ENCODE results near the gene PSTPIP2. TPM values are rescaled to one million over a fixed set of nuclear protein-coding genes. Genes with fewer than 3 reads are reported as not detected.

Gene PSTPIP2
- total RNA-seq, 1 experiment from 2014 or later: 3.3 TPM

DNA sequence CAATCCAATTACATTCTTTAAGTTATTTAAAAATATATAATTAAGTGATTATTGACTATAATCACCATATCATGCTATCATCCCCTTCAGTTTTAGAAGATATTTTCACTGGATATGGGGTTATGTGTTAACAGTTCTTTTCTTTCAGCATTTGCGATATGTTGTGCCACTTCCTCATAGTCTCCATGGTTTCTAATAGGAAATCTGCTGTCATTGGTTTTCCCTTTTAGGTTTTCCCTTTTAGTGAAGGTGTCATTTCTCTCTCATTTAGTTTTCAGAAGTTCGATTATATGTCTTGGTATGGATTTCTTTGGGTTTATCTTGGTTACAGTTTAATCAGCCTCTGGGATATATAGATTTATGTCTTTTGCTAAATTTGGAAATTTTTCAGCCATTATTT, 70.2 kb downstream of the PSTPIP2 start:
- H2AK5ac ChIP-seq (ENCODE audit: insufficient read length, low read length): no peak overlapping the region
- DNase-seq: no peak
- H3K27me3 ChIP-seq (ENCODE audit: insufficient read depth, low read length): no peaks in the 10 kb centered on the region
- H2BK15ac ChIP-seq (ENCODE audit: low read depth, low read length): no peak overlapping the region
- Mint-ChIP-seq H3K9me3 (peaks cover 10 to 14% of the 10 kb centered on the region in 2 experiments; a peak in 4 of 5 replicates), H3K36me3 (ENCODE audit: insufficient read depth in 1 of 3, low read depth in 3 of 3) (peaks cover 0 to 3% (median 0%) of the 10 kb centered on the region in 3 experiments; a peak in 1 of 7 replicates), H3K4me3 (no peak overlapping the region), H3K27me3 (ENCODE audit: low read depth) (no peaks in the 10 kb centered on the region), H3K4me1 (peaks cover 18% of the 10 kb centered on the region in 2 experiments), H3K27ac (no peak overlapping the region)
- H3K79me1 ChIP-seq (ENCODE audit: insufficient read depth, low read depth, low read length, poor library complexity, severe bottlenecking): no peaks in the 10 kb centered on the region
- no peak overlapping the region for H2AFZ ChIP-seq (ENCODE audit: low read length)
- H3K9me3 ChIP-seq (ENCODE audit: control insufficient read depth, low read depth, low read length): no peaks in the 10 kb centered on the region
- no peaks in the 10 kb centered on the region; the same call in 1 of the 2 replicates for H3K4me1 ChIP-seq (ENCODE audit: insufficient read depth, low read length)
- H4K91ac ChIP-seq (ENCODE audit: insufficient read length, low read depth, low read length): no peak overlapping the region
- H3T11ph ChIP-seq (ENCODE audit: low read length): no peak overlapping the region
- H3K23ac ChIP-seq (ENCODE audit: insufficient read length, low read depth, low read length): no peak overlapping the region
- no peak overlapping the region for H3K27ac ChIP-seq (ENCODE audit: insufficient read length, low read depth, low read length)
- no peaks in the 10 kb centered on the region for H4K20me1 ChIP-seq (ENCODE audit: control insufficient read depth, insufficient read depth, insufficient read length)
- H3K56ac ChIP-seq (ENCODE audit: insufficient read length, low read depth, low read length): no peak overlapping the region
- H3K4me2 ChIP-seq (ENCODE audit: insufficient read depth, insufficient read length, low read length): no peak overlapping the region
- no peak overlapping the region for H2BK20ac ChIP-seq (ENCODE audit: low read depth, low read length, poor library complexity, severe bottlenecking)
- no peak overlapping the region for H4K5ac ChIP-seq (ENCODE audit: insufficient read length, low read depth, low read length)
- H3K4ac ChIP-seq (ENCODE audit: low read depth, low read length): no peak overlapping the region
- no peak overlapping the region for H3K9ac ChIP-seq (ENCODE audit: extremely low read depth, insufficient read length, low read length)
- no peak overlapping the region for H2BK120ac ChIP-seq (ENCODE audit: low read depth, low read length, poor library complexity, severe bottlenecking)
- WGBS (ENCODE audit: extremely low coverage, insufficient read length, low lambda C conversion rate): no CpG with 5 or more reads among the region's 2 CpGs
- no peak overlapping the region for H3K18ac ChIP-seq (ENCODE audit: insufficient read length, low read depth, low read length)
- no peak overlapping the region for H4K8ac ChIP-seq (replicated peaks; ENCODE audit: insufficient read length, low read depth, low read length)
- TF ChIP-seq CTCF (conservative IDR thresholded peaks at IDR 0.05): no peak
- H3K79me2 ChIP-seq (ENCODE audit: insufficient read depth, low read length): no peaks in the 10 kb centered on the region
- no peaks in the 10 kb centered on the region for H3K23me2 ChIP-seq (ENCODE audit: insufficient read length, low read depth, low read length, poor library complexity, severe bottlenecking)
- no peak overlapping the region for H3K14ac ChIP-seq (ENCODE audit: insufficient read depth, low read length)
- no peak overlapping the region for H2BK12ac ChIP-seq (ENCODE audit: insufficient read length, low read depth, low read length)
- no peak overlapping the region for H2BK5ac ChIP-seq (ENCODE audit: insufficient read length, low read length)
